ENCODE results near the gene SAE1.

DNA sequence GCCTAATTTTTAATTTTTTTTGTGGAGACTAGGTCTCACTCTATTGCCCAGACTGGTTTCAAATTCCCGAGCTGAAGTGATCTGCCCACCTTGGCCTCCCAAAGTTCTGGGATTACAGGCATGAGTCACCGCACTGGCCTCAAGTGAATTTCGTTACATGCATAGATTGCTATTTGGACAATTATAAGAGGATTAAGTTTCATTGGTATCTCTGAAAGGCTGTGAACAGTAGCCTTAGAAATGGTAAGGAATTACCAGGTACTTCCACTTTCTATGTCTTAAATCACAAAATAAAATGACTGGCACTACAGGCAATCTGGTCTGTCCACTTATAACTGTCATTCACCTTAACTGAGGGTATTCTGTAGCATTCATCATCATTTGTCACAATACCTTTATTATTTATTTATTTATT lies 122.8 kb downstream of the SAE1 start:
- TF ChIP-seq JUNB (IDR thresholded peaks at IDR 0.05; ENCODE audit: unreplicated experiment): no peak
- TF ChIP-seq, protein P1, sequence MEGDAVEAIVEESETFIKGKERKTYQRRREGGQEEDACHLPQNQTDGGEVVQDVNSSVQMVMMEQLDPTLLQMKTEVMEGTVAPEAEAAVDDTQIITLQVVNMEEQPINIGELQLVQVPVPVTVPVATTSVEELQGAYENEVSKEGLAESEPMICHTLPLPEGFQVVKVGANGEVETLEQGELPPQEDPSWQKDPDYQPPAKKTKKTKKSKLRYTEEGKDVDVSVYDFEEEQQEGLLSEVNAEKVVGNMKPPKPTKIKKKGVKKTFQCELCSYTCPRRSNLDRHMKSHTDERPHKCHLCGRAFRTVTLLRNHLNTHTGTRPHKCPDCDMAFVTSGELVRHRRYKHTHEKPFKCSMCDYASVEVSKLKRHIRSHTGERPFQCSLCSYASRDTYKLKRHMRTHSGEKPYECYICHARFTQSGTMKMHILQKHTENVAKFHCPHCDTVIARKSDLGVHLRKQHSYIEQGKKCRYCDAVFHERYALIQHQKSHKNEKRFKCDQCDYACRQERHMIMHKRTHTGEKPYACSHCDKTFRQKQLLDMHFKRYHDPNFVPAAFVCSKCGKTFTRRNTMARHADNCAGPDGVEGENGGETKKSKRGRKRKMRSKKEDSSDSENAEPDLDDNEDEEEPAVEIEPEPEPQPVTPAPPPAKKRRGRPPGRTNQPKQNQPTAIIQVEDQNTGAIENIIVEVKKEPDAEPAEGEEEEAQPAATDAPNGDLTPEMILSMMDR (conservative IDR thresholded peaks at IDR 0.05; ENCODE audit: low read depth in 2 of 2): no peak
- TF ChIP-seq EZH2phosphoT487 (IDR thresholded peaks at IDR 0.05; ENCODE audit: unreplicated experiment): no peak
- TF ChIP-seq EZH2 (IDR thresholded peaks at IDR 0.05; ENCODE audit: low read depth, unreplicated experiment): no peak
- TF ChIP-seq, protein P2, sequence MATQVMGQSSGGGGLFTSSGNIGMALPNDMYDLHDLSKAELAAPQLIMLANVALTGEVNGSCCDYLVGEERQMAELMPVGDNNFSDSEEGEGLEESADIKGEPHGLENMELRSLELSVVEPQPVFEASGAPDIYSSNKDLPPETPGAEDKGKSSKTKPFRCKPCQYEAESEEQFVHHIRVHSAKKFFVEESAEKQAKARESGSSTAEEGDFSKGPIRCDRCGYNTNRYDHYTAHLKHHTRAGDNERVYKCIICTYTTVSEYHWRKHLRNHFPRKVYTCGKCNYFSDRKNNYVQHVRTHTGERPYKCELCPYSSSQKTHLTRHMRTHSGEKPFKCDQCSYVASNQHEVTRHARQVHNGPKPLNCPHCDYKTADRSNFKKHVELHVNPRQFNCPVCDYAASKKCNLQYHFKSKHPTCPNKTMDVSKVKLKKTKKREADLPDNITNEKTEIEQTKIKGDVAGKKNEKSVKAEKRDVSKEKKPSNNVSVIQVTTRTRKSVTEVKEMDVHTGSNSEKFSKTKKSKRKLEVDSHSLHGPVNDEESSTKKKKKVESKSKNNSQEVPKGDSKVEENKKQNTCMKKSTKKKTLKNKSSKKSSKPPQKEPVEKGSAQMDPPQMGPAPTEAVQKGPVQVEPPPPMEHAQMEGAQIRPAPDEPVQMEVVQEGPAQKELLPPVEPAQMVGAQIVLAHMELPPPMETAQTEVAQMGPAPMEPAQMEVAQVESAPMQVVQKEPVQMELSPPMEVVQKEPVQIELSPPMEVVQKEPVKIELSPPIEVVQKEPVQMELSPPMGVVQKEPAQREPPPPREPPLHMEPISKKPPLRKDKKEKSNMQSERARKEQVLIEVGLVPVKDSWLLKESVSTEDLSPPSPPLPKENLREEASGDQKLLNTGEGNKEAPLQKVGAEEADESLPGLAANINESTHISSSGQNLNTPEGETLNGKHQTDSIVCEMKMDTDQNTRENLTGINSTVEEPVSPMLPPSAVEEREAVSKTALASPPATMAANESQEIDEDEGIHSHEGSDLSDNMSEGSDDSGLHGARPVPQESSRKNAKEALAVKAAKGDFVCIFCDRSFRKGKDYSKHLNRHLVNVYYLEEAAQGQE (IDR thresholded peaks at IDR 0.05; ENCODE audit: unreplicated experiment): no peak
- TF ChIP-seq POLR2AphosphoS5 (IDR thresholded peaks at IDR 0.05; ENCODE audit: low read depth): no peak
- no peak for TF ChIP-seq ZNF114 (CRISPR knock-in tag; IDR thresholded peaks at IDR 0.05)
- TF ChIP-seq CREB1 (CRISPR knock-in tag; IDR thresholded peaks at IDR 0.05; ENCODE audit: low read depth): no peak
- no peak for TF ChIP-seq ZNF331 (CRISPR knock-in tag; IDR thresholded peaks at IDR 0.05; ENCODE audit: low read depth)
- no peak for TF ChIP-seq STAT1 (IDR thresholded peaks at IDR 0.05; ENCODE audit: unreplicated experiment)
- TF ChIP-seq, protein P3, sequence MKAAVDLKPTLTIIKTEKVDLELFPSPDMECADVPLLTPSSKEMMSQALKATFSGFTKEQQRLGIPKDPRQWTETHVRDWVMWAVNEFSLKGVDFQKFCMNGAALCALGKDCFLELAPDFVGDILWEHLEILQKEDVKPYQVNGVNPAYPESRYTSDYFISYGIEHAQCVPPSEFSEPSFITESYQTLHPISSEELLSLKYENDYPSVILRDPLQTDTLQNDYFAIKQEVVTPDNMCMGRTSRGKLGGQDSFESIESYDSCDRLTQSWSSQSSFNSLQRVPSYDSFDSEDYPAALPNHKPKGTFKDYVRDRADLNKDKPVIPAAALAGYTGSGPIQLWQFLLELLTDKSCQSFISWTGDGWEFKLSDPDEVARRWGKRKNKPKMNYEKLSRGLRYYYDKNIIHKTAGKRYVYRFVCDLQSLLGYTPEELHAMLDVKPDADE (IDR thresholded peaks at IDR 0.05): no peak
- TF ChIP-seq NANOG (IDR thresholded peaks at IDR 0.05; ENCODE audit: borderline replicate concordance): no peak

Measured in GM23338 (cell line).